NK-92 (cell line): ENCODE measurements around the gene SLC38A4.

Experiments used
- DNase-seq: peaks from one replicate; lab custom pipeline; 2025; ENCODE audit not compliant: unreplicated experiment; lab: John Stamatoyannopoulos, UW

SLC38A4 gene

DNA sequence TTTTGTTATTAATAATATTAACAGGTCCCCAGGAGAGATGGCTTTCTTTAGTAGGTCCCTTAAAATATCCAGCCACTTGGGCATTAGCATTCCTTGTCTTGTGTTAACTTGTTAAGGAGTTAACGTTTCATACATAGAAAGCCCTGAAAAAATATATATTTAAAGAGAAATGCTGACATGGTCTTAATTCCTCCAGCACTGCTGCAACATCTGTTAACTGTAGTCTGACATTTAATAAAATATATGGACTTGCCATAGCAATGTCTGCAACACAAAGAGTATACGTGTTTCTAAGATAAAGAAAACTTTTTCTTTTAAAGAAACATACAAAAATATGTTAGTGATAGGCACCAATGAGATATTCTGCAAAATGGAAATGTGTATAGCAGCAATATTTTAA, 10.0 kb downstream of the SLC38A4 start:
- DNase-seq, result no peak

DNA sequence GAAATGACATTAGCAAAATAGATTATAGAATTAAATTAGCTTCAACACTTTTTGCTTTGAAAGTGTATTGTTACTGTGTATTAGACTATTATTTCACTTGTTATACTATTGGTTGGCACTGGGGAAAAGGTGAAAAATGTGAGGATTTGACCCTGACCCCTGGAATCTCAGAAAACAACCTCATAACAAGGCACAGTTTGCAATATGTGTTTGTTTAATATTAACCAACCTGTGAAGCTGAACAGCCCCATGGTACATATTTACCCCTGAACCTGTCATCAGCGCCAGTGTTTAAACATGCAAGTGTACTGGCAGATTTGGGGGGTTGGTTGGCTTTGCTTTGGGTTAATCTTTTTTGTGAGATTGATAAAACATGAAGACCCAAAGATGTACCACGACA, 11.7 kb downstream of the SLC38A4 start:
- no peak for DNase-seq

DNA sequence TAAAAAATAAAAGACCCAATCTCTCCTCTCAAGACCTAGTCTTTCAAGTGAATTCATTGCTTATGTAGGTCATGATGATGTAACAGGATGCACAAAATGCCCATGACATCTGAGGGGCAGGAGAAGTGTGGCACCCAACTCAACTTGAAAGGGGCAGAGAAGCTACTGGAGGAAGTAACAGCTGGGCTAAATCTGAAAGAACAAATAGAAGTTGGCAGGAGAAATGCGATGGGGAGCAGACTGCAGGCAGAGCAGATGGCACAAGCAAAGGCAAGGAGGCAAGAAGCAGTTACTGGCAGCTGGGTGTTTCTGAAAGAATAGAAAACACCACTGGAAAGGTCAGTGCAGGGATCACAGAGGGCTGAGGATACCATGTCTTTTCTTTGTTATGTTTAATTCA, 14.6 kb downstream of the SLC38A4 start:
- DNase-seq, result no peak

DNA sequence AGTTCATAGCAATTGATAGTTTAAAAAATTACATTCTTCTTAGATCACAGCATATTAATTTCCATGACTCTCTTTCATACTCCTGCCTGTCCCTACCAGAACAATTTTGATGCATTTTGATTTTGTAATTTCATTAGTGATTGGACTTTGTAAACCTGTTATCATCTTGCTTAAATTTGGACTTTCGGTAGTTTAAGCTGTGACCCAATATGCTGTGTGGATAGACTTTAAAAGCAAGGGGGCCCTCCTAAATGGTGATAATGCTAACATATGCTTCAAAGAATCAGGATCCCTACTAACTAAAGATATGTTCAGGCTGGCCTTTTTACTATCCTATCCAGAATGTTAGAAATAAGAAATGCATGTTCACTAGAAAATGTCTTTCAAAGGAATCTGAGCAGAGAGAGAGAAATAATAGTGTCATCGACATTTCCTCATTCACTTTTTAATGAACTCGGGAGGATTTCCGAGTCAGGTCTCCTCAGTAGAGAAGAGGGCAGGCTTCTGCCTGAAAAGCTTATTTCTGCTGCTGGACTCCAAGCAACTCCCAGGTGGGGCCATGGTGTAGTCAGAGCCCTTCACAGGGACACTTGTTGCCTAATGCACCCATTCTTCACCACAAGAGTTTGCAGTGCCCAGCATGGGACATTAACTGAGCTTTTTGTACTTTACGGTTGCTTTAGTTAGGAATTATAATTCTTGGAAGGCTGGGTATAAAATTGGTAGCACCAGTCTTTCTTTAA, 16.7 kb downstream of the SLC38A4 start:
- no peak for DNase-seq

DNA sequence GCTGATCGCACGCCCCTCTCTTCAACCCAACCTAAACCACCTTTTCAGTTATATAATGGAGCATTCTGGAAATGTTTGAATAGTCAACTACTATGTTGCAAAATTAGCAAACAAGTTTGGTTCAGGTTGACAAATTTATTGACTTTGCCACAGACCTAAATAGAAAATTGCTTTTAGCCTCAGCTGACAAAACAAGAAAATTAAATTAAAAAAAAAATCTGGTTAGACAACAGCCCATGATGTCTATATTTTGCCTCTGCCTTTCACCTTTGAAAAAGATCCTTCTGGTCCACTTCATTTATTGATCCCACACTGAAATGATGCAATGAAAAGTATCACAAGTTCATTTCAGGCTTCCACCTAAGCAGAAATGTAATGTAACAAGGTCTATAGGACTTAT, 17.5 kb downstream of the SLC38A4 start:
- no peak for DNase-seq

DNA sequence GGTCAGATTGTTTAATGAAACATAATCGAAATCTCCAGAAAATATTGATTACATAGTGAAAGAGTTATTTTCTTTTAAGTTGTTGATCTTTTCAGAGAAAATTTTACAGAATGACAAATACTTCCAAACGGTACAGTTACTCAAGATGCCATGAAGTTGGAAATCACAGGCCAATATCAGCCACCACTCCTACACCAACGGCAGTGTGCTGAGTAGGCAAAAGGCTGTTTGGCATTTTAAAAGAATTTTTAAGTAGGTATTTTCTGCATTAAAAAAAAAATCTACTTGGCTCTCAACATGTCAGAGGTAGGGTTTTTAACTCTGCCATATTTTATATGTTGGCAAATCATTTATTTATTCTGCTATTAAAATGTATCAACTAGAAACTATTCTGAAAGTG, 21.7 kb downstream of the SLC38A4 start:
- no peak for DNase-seq

DNA sequence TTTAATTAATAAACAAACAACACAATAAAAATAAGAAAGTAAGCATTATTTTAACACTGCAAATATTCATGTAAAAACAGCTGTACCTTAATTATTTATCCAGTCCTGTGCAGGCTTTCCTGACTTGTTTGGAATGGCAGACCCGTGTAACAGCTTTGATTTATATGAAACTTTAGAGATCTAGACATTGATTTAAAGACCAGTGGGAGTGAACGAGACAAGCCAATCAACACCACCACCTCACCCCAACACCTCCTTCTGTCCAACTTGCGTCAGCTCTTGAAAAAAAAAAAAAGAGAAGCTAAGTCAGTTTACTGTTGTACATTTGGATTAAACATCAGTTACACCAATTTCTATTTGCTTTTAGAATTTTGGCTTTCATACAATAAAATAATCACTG, 22.3 kb downstream of the SLC38A4 start:
- no peak for DNase-seq

DNA sequence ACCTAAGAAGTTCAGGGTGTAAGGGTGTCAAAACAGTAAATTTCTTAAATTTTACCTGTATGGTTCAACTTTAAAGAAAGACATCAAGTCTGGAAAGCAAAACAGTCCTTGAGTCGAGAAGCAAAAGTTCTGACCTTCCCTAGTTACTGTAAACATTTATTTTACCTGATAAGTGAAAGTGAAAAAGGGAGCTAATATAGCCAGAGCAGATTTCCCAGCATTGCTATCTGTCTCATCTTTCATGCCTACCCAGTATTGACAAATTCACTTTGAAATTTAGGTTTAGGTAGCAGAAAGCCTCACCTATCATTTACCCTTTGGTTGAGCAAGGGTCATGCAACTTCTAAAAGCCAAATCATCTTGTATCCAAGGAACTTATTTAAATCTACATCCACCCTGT, 24.5 kb downstream of the SLC38A4 start:
- no peak for DNase-seq

DNA sequence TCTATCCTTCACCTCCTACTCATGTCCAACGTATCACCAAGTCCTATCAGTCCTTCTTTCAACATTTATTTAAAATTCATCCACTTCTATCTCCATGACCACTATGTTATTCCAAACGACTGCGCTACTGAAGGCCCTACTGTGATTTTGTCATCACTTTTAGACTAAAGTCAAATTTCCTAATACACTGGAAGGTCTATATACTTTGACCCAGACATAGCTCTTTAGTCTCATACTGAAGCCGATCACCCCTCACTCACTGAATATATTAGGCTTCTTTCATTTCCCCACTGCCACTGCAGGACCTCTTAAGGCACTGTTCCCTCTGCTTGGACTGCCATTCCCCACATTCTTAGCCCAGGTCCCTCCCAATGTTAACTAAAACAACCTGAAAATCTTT, 25.6 kb downstream of the SLC38A4 start:
- no peak for DNase-seq

DNA sequence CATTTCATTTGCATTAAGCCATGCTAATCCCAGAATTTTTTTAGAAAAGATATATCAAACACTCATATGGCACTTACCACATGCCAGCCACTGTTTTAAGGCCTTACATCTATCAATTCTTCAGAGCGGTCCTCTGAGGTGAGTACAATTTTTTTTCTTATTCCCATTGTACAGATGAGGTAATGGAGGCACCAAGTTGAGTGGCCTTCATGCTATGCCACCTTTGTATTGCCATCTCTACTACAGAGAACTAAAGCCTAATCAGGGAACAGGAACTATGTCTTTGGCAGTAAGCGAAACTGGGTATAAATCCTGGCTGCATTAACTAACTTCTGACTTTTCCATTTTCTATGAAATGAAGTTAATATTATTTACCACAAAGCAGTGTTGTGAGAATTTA, 27.1 kb downstream of the SLC38A4 start:
- DNase-seq, result no peak

DNA sequence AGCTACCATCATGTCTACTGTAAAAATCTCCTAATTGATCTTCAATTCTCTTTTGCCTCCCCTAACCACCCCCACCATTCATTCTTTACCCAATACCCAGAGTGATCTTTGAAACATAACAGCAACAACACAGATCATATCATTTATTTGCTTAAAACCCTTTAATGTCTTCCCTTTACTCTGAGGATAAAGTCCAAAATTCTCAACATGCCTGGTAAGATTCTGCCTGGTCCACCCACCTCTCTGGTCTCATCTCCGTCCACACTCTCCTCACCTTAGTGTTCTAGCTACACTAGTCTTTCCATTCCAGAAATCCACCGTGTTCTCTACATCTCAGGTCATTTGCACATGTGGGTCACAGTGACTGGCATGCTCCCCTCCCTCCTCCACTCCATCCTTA, 27.7 kb downstream of the SLC38A4 start:
- no peak for DNase-seq

DNA sequence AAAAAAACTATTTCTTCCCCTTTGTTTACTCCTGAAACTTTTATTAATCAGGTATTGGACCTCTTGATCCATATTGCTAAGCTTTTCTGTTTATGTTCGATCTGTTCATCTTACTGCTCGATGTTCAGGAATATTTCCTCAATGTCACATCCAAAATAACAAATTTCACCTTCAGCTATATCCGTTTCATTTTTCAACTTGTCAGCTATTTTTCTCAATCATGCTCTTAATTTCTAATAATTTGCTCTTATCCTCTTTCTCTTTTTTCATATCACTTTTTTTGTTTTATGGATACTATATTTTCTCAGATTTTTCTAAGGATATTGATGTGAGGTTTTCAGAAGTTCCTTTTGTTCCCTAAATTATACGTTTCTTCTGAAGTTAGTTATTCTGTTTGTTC, 29.8 kb downstream of the SLC38A4 start:
- no peak for DNase-seq

DNA sequence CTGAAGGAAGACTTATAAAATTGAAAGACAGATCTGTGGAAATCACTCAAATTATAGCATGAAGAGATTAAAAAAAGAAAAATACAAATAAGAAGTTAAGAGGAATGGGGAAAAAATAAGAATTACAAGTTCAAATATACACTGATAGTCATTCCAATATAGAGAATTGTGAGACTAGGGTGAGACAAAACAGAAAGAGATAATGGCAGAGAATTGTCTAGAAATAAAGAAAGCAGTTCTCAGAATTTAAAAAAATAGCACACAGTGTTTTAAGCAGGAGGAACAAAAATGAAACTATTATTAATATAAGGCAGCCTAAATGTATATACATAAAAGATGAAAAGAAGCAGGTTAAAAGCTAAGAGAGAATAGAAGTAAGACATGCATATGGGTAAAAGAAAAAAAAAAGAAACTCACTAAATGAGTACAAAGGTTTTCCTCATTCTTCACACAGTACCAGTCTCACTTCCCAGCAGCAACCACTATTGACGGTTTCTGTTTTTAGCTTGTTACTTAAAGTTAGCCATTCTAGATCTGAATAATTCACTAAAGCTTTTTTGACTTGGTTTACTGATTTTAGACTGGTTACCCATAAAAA, 31.1 kb downstream of the SLC38A4 start:
- DNase-seq, result no peak

DNA sequence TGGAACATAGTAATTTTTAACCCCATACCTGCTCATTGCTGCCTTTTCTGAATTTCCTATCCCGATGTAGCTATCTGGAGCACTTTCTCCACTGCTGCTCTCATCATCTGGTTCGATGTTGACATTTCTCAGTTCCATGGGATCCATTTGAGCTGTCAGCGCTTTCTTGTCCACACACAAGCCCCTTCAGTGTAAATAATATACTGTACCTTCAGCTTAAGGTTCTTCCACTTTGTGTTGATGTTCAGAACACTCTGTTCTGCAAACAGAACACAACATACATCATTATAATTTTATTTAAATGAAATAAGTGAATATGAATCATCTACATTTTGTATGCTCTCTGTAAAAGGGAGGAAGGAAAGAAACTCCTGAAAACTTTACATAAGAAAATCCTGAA, 32.9 kb downstream of the SLC38A4 start:
- no peak for DNase-seq

DNA sequence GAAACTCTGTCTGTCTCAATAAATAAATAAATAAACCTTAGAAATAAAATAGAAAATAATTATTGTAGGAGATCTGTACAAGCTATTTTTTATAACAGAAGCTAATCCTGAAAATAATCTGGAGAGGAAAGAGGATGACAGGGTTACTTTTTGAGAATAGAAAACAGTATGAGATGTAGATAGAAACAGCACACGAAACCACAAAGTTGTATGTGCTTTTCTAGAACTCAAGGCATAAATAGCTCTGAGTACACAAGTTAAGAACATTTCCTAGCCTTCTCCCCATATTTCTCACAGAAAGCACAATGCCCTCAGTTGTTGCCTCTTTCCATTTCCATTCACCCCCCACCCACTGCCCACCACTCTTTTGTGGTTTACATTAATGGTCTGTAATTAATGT, 35.7 kb downstream of the SLC38A4 start:
- no peak for DNase-seq

DNA sequence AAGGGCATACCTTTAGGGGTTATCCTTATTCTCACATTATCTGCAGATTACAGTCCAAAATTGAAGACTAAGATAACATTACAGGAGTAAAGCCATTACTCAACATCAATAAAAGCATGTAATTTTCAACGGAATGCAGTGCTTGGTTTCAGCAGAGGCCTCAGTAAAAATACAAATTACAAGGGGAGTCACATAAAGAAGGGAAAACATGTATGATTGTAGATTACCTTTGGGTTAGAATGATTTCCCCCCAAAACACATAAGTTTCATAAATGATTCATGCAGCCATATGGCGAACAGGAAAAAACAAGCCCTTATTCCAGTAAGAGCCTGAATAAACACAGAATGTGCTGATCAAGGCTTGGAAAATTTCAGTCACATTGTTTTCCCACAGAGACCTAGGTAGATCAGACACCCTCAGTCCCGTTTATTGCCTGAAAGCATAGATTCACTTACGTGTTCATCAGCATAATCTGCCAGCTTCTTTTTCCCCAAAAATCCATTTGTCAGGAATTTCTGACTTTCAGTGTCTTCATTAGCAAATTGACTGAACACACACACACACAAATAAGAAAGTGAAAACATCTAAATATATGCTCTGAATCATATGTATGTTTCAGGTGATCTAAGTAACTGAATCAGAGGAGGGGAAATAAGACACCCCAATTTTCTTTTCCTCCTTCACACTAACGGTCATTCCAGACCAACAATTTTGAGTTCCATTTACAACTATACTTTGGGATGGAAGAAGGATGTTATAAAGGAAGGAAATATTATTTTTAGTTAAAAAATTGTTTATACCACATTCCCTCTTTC, 37.5 kb downstream of the SLC38A4 start:
- DNase-seq, result no peak

DNA sequence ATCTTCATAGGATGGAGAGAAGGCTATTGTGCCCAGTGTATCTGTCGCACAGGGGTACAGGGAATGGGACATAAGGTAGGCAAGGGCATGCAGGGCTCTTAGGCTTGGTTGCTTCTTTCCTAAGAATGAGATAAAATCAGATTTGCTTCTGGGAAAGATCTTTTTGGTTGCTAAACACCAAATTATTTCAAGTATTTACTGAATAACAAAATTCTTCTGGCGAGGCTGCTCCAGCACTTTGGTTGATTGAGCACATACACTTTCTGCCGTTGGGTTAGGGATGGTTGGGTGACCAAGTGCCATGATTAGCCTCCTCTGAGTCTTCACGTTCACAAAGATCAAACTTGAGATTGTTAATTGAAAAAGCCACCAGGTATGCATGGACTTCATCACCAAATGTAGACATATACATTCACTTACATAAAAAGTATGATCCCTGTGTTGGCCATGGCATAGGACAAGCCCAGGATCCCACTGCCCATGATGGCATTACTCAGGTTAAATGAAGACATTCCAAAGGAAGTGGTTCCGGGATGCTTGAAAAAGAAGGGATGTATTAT, 38.2 kb downstream of the SLC38A4 start:
- no peak for DNase-seq

DNA sequence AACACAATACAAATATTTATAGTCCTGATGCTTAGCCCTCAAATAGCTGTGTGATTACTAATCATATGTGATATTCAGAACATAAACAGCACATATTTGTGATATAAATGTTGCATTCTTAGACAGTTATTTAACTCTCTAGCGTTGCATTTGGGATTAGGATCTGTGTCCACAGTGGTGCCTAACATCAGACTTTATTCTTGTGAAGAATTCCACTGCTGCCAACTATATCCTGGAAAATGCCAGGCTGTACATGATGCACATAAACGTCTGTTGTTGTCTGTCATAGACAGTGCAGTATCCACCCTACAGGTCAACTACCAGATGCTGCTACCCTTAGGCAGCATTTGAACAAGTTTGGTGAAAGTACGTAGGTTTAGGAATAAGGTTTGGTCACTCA, 39.0 kb downstream of the SLC38A4 start:
- no peak for DNase-seq

DNA sequence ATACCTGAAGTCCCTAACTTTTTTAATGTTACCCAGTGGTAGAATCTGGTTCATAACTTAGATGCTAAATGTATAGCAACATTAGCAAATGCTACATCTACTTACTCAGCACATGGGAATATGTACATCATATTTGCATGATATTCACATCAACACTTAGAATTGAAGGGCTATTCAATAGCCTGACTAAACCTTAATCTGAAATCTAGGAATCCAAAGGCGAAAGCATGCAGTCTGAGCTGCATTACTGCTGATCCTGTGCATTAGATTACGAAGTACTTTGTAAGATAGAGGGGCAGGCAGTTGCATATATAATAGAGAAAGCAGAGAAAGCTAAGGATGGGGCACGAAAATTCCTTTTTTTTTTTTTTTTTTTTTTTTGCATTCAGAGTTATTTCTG, 40.4 kb downstream of the SLC38A4 start:
- no peak for DNase-seq

DNA sequence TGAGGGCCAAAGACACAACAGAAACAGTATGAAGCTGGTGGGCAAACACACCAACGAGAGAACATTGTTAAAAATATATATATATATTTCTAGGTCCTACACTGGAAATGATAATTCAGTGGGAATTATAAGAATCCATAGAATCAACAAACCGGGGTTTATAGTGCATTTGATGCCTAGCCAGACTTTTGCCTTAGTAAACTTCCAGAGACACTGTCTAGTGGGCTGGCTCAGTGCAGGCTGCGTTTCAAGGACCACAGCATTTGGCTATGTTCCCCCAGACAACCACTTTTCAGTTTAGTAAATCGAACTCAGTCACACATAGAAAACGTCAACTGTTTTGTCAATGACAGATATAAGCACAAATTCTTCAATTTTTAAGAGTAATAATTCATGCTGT, 41.9 kb downstream of the SLC38A4 start:
- no peak for DNase-seq

DNA sequence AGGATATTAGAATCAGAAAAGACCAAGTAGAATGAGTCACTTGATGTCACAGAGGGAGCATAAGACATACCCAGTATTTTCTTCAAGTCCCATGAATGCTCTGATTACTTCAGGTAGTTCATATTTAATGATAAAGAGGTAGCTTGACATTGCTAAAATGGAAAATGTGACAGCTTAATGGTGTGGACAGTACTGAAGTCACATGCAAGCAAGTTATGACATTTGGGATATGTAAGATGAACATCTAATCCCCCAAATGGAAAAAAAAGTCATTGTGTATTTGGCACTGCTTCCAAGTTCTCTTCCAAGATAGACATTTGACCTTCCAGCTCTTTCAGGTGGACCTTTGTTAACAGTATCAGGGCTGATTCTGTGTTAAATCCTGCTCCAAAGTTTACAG, 45.9 kb downstream of the SLC38A4 start:
- DNase-seq, result no peak

DNA sequence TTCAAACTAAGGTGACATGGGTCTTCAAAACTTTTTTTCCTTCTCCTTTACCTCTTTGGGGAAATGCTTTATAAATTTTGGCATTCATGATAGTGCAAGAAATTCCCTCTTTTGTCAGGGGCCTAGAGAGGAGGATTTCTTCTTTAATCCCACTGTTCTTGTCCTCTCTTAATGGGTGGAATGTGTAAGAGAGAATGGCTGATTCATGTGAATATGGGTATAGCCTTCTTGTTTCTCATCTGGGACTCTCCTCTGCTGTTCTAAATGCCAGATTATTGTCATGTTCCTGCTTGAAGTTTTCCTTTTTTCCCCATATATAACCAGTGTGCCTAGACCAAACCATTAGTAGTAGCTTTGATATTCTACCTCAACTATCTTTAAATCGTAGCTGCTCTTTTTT, 46.7 kb downstream of the SLC38A4 start:
- DNase-seq, result no peak
